ENCODE data around the gene GAGE2A. TPM values are rescaled to one million over a fixed set of nuclear protein-coding genes. Genes with fewer than 3 reads are reported as not detected.
"Not testable (repeated sequence)": the region's sequence is repeated elsewhere in the genome, so short reads cannot be mapped to it uniquely, and the experiment has no call there.

The GAGE2A gene, protein sequence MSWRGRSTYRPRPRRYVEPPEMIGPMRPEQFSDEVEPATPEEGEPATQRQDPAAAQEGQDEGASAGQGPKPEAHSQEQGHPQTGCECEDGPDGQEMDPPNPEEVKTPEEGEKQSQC
- total RNA-seq: not detected

DNA sequence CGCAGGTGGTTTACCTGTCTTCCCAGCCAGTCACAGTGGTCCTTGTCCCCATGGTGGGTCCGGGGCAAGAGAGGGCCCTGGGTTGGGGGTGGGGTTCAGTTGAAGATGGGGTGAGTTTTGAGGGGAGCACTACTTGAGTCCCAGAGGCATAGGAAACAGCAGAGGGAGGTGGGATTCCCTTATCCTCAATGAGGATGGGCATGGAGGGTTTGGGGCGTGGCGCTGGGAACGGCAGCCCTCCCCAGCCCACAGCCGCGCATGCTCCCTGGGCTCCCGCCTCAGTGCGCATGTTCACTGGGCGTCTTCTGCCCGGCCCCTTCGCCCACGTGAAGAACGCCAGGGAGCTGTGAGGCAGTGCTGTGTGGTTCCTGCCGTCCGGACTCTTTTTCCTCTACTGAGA is at the start of gene GAGE2A:
Gene GAGE2A (plus strand): TSS at position 301 of the 400 bp plus-strand sequence. CDS start 1,155 bp downstream, outside the sequence.
- H3K9me3 ChIP-seq; H3K4me1 ChIP-seq (replicated peaks); H3K36me3 ChIP-seq; H3K4me3 ChIP-seq; DNase-seq (ENCODE audit: low spot score); H3K27ac ChIP-seq; intact Hi-C loops (cut with DNase I); H3K27me3 ChIP-seq (replicated peaks; ENCODE audit: insufficient read depth): not testable (repeated sequence)
- no CpG with 5 or more reads among the region's 16 CpGs for WGBS

DNA sequence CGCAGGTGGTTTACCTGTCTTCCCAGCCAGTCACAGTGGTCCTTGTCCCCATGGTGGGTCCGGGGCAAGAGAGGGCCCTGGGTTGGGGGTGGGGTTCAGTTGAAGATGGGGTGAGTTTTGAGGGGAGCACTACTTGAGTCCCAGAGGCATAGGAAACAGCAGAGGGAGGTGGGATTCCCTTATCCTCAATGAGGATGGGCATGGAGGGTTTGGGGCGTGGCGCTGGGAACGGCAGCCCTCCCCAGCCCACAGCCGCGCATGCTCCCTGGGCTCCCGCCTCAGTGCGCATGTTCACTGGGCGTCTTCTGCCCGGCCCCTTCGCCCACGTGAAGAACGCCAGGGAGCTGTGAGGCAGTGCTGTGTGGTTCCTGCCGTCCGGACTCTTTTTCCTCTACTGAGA is 47.9 kb upstream of the GAGE2A start, which contains the start of gene GAGE12D:
Gene GAGE12D (plus strand): TSS at position 301 of the 400 bp plus-strand sequence. CDS start 1,155 bp downstream, outside the sequence.
- WGBS: no CpG with 5 or more reads among the region's 16 CpGs
- intact Hi-C loops (cut with DNase I); H3K9me3 ChIP-seq; H3K4me1 ChIP-seq (replicated peaks); H3K27ac ChIP-seq; H3K4me3 ChIP-seq; DNase-seq (ENCODE audit: low spot score); H3K27me3 ChIP-seq (replicated peaks; ENCODE audit: insufficient read depth); H3K36me3 ChIP-seq: not testable (repeated sequence)

DNA sequence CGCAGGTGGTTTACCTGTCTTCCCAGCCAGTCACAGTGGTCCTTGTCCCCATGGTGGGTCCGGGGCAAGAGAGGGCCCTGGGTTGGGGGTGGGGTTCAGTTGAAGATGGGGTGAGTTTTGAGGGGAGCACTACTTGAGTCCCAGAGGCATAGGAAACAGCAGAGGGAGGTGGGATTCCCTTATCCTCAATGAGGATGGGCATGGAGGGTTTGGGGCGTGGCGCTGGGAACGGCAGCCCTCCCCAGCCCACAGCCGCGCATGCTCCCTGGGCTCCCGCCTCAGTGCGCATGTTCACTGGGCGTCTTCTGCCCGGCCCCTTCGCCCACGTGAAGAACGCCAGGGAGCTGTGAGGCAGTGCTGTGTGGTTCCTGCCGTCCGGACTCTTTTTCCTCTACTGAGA is 38.3 kb upstream of the GAGE2A start, which contains the start of gene GAGE12E:
Gene GAGE12E (plus strand): TSS at position 301 of the 400 bp plus-strand sequence. CDS start 1,155 bp downstream, outside the sequence.
- no CpG with 5 or more reads among the region's 16 CpGs for WGBS
- H3K9me3 ChIP-seq; DNase-seq (ENCODE audit: low spot score); H3K27me3 ChIP-seq (replicated peaks; ENCODE audit: insufficient read depth); H3K4me1 ChIP-seq (replicated peaks); H3K27ac ChIP-seq; H3K4me3 ChIP-seq; H3K36me3 ChIP-seq; intact Hi-C loops (cut with DNase I): not testable (repeated sequence)

DNA sequence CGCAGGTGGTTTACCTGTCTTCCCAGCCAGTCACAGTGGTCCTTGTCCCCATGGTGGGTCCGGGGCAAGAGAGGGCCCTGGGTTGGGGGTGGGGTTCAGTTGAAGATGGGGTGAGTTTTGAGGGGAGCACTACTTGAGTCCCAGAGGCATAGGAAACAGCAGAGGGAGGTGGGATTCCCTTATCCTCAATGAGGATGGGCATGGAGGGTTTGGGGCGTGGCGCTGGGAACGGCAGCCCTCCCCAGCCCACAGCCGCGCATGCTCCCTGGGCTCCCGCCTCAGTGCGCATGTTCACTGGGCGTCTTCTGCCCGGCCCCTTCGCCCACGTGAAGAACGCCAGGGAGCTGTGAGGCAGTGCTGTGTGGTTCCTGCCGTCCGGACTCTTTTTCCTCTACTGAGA is 28.8 kb upstream of the GAGE2A start, which contains the start of gene GAGE12F:
Gene GAGE12F (plus strand): TSS at position 301 of the 400 bp plus-strand sequence. CDS start 1,155 bp downstream, outside the sequence.
- H3K27ac ChIP-seq; H3K9me3 ChIP-seq; H3K36me3 ChIP-seq; H3K27me3 ChIP-seq (replicated peaks; ENCODE audit: insufficient read depth); H3K4me3 ChIP-seq; H3K4me1 ChIP-seq (replicated peaks); intact Hi-C loops (cut with DNase I); DNase-seq (ENCODE audit: low spot score): not testable (repeated sequence)
- no CpG with 5 or more reads among the region's 16 CpGs for WGBS

DNA sequence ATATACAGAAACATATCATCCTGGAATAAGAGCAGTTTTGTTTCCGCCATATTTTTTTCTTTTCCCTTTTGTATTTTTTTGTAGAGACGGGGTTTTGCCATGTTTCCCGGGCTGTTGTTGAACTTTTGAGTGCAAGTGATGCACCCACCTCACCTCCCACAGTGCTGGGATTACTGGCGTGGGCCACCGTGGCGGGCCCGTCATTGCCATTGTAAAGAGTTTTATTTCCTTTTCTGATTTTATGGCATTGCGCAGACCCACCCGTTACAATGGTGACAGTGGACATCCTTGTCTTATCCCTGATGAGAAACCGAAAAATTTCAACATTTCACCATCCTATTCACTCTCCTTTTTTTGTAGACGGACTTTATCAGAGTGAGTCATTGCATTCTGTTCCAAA is 20.6 kb upstream of the GAGE2A start:
- H3K4me3 ChIP-seq; H3K36me3 ChIP-seq; H3K27ac ChIP-seq; H3K27me3 ChIP-seq (replicated peaks; ENCODE audit: insufficient read depth); intact Hi-C loops (cut with DNase I); DNase-seq (ENCODE audit: low spot score); H3K9me3 ChIP-seq; H3K4me1 ChIP-seq (replicated peaks): not testable (repeated sequence)
- WGBS: no CpG with 5 or more reads among the region's 11 CpGs

DNA sequence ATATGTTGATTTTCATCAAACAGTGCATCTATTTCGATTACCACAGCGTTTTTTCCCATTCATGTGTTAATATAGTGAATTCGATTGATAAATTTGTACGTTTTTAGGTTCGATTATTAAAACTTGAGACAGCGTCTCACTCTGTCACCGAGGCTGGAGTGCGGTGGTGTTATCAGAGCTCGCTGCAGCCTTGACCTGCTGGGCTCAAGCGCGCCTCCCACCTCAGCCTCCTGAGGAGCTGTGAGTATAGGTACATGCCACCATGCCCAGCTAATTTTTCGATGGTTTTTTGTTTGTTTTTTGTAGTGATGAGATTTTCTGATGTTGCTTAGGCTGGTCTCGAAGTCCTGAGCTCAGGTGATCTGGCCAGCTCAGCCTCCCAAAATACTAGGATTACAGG is 20.1 kb upstream of the GAGE2A start:
- H3K4me3 ChIP-seq; H3K36me3 ChIP-seq; H3K27ac ChIP-seq; H3K4me1 ChIP-seq (replicated peaks); intact Hi-C loops (cut with DNase I); DNase-seq (ENCODE audit: low spot score); H3K9me3 ChIP-seq; H3K27me3 ChIP-seq (replicated peaks; ENCODE audit: insufficient read depth): not testable (repeated sequence)
- WGBS: no CpG with 5 or more reads among the region's 13 CpGs

DNA sequence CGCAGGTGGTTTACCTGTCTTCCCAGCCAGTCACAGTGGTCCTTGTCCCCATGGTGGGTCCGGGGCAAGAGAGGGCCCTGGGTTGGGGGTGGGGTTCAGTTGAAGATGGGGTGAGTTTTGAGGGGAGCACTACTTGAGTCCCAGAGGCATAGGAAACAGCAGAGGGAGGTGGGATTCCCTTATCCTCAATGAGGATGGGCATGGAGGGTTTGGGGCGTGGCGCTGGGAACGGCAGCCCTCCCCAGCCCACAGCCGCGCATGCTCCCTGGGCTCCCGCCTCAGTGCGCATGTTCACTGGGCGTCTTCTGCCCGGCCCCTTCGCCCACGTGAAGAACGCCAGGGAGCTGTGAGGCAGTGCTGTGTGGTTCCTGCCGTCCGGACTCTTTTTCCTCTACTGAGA is 19.2 kb upstream of the GAGE2A start, which contains the start of gene GAGE12G:
Gene GAGE12G (plus strand): TSS at position 301 of the 400 bp plus-strand sequence. CDS start 1,155 bp downstream, outside the sequence.
- intact Hi-C loops (cut with DNase I); H3K27ac ChIP-seq; H3K4me3 ChIP-seq; H3K9me3 ChIP-seq; H3K27me3 ChIP-seq (replicated peaks; ENCODE audit: insufficient read depth); DNase-seq (ENCODE audit: low spot score); H3K4me1 ChIP-seq (replicated peaks); H3K36me3 ChIP-seq: not testable (repeated sequence)
- no CpG with 5 or more reads among the region's 16 CpGs for WGBS

DNA sequence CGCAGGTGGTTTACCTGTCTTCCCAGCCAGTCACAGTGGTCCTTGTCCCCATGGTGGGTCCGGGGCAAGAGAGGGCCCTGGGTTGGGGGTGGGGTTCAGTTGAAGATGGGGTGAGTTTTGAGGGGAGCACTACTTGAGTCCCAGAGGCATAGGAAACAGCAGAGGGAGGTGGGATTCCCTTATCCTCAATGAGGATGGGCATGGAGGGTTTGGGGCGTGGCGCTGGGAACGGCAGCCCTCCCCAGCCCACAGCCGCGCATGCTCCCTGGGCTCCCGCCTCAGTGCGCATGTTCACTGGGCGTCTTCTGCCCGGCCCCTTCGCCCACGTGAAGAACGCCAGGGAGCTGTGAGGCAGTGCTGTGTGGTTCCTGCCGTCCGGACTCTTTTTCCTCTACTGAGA is 9.6 kb upstream of the GAGE2A start, which contains the start of gene GAGE12H:
Gene GAGE12H (plus strand): TSS at position 301 of the 400 bp plus-strand sequence. CDS start 1,155 bp downstream, outside the sequence.
- H3K9me3 ChIP-seq; H3K27ac ChIP-seq; H3K36me3 ChIP-seq; H3K4me3 ChIP-seq; DNase-seq (ENCODE audit: low spot score); H3K27me3 ChIP-seq (replicated peaks; ENCODE audit: insufficient read depth); intact Hi-C loops (cut with DNase I); H3K4me1 ChIP-seq (replicated peaks): not testable (repeated sequence)
- WGBS: no CpG with 5 or more reads among the region's 16 CpGs

DNA sequence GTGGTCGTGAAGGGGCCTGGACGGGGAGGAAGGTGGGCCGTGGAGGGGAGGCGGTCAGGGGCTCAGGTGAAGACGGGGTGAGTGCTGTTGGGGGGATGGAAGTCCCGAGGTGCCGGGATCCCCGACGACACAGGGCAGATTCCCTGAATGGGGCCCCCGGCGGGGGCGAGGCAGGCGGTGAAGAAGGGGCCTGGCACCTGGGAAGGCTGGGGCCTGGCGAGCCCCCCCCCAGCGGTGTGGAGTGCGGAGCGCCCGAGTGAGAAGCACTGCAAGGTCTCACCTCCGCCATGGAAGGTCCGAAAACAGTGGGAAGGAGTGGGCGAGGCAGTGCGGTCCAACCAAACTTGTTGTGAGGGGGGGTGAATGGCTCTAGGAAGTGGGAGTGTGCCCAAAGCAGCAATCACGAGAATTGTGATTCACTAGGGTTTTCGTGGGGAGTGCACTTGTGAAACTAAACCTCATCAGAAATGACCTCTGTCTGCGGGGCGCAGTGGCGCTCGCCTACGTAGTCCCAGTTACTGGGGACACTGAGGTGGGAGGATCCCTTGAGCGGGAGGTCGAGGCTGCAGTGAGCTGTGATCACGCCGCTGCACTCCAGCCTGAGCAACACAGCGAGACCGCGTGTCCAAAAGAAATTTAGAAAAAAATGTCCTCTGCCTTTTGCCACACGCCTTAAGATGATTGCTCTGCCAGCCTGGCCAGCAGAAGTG is 628 bp downstream of the GAGE2A start:
- DNase-seq (ENCODE audit: low spot score); H3K36me3 ChIP-seq; H3K27me3 ChIP-seq (replicated peaks; ENCODE audit: insufficient read depth); H3K4me3 ChIP-seq; H3K9me3 ChIP-seq; intact Hi-C loops (cut with DNase I); H3K27ac ChIP-seq; H3K4me1 ChIP-seq (replicated peaks): not testable (repeated sequence)
- WGBS: 94% methylated on average over 31 of the region's 37 CpGs

DNA sequence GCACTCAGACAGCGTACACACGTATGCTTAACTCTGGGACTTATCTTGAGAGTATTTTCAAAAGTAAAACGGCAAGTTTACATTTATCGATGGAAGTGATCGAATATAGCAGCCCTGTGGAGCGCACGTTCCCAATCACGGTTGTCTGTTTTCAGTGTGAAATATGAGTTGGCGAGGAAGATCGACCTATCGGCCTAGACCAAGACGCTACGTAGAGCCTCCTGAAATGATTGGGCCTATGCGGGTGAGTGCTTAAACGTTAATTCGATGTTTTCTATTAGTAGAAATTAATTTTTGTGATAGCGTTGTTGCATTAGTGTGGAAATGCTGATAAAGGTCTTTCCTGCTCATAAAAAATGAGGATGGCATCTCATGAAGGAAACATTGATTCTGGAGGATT is 1.2 kb downstream of the GAGE2A start:
- H3K4me3 ChIP-seq; DNase-seq (ENCODE audit: low spot score); H3K27ac ChIP-seq; H3K36me3 ChIP-seq; H3K4me1 ChIP-seq (replicated peaks); intact Hi-C loops (cut with DNase I); H3K9me3 ChIP-seq; H3K27me3 ChIP-seq (replicated peaks; ENCODE audit: insufficient read depth): not testable (repeated sequence)
- 96% methylated on average over 14 of the region's 17 CpGs for WGBS

DNA sequence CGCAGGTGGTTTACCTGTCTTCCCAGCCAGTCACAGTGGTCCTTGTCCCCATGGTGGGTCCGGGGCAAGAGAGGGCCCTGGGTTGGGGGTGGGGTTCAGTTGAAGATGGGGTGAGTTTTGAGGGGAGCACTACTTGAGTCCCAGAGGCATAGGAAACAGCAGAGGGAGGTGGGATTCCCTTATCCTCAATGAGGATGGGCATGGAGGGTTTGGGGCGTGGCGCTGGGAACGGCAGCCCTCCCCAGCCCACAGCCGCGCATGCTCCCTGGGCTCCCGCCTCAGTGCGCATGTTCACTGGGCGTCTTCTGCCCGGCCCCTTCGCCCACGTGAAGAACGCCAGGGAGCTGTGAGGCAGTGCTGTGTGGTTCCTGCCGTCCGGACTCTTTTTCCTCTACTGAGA is 9.4 kb downstream of the GAGE2A start, which contains the start of gene GAGE1:
Gene GAGE1 (plus strand): TSS at position 301 of the 400 bp plus-strand sequence. CDS start 1,155 bp downstream, outside the sequence.
- intact Hi-C loops (cut with DNase I); H3K4me1 ChIP-seq (replicated peaks); H3K4me3 ChIP-seq; H3K27ac ChIP-seq; DNase-seq (ENCODE audit: low spot score); H3K9me3 ChIP-seq; H3K36me3 ChIP-seq; H3K27me3 ChIP-seq (replicated peaks; ENCODE audit: insufficient read depth): not testable (repeated sequence)
- no CpG with 5 or more reads among the region's 16 CpGs for WGBS

Data from prostate gland (tissue), 2 donors.